HepG2 (cell line): Measurements from ENCODE around the gene SLC4A7. TPM values are rescaled to one million over a fixed set of nuclear protein-coding genes. Genes with fewer than 3 reads are reported as not detected.

Source experiments
- ARNT ChIP-seq: fragments of 450-650 bp; IDR thresholded peaks from 2 replicates; pipeline ENCODE4 v1.6.1; 2017
- CBFB ChIP-seq: sonication (generic); formaldehyde crosslinking; IDR thresholded peaks from 2 replicates; pipeline ENCODE4 v1.4.0; 2020; ENCODE audit warnings: missing genetic modification reagents
- DMAP1 ChIP-seq: IDR thresholded peaks from 2 replicates; pipeline ENCODE4 v1.6.1; 2016
- NFRKB ChIP-seq: fragments of 450-650 bp; IDR thresholded peaks from 2 replicates; pipeline ENCODE4 v1.6.1; 2017
- TRIM24 ChIP-seq: sonication (generic); formaldehyde crosslinking; IDR thresholded peaks from 2 replicates; pipeline ENCODE4 v1.8.0; 2022; ENCODE audit warnings: mild to moderate bottlenecking, missing genetic modification reagents
- polyA plus RNA-seq, 8 experiments: library from polyadenylated mRNA; depleted of rRNA in 3 of 8; stranded (reverse) in 7 of 8; unstranded in 1 of 8; fragments of >200 nt; fragmentation: Illumina TruSeq in 4 of 8; extraction: Trizol in 4 of 8; gene quantifications; 2 replicates each; pipeline versions ENCODE4 v1.2.1 to v1.2.3, GENCODE V29; 2011 to 2016; ENCODE audit warnings: low read depth in 4 of 8, missing spikeins in 1 of 8, mixed read lengths in 1 of 8; ENCODE audit not compliant: insufficient read depth in 1 of 8
- small RNA-seq, 3 experiments: library from RNA; depleted of rRNA; stranded (forward); fragments of <200 nt; gene quantifications; one replicate each; pipeline ENCODE3, GENCODE V24; 2012; ENCODE audit warnings: low read depth in 2 of 3, low replicate concordance in 1 of 3; ENCODE audit not compliant: insufficient read length in 3 of 3, insufficient read depth in 2 of 3
- total RNA-seq, 5 experiments: library from RNA; depleted of rRNA; stranded (reverse); fragments of >200 nt; fragmentation: Illumina TruSeq; extraction: Trizol; gene quantifications; 2 replicates each; pipeline ENCODE4 v1.2.3, GENCODE V29; 2016; ENCODE audit warnings: low read depth in 1 of 5
- TF ChIP-seq, protein P1 (sequence below): sonication (generic); formaldehyde crosslinking; IDR thresholded peaks from 2 replicates; pipeline ENCODE4 v1.4.0; 2020; ENCODE audit warnings: mild to moderate bottlenecking, missing genetic modification reagents
- TF ChIP-seq, protein P2 (sequence below): sonication (generic); formaldehyde crosslinking; IDR thresholded peaks from 2 replicates; pipeline ENCODE4 v1.4.0; 2020; ENCODE audit warnings: missing genetic modification reagents

The SLC4A7 gene
- total and polyA plus RNA-seq, 2 of the 13 experiments (the other 11 are each of a cell fraction or from before 2014, with no cell fraction given), result 16.4 to 43.8 TPM

- TF ChIP-seq, protein P1, sequence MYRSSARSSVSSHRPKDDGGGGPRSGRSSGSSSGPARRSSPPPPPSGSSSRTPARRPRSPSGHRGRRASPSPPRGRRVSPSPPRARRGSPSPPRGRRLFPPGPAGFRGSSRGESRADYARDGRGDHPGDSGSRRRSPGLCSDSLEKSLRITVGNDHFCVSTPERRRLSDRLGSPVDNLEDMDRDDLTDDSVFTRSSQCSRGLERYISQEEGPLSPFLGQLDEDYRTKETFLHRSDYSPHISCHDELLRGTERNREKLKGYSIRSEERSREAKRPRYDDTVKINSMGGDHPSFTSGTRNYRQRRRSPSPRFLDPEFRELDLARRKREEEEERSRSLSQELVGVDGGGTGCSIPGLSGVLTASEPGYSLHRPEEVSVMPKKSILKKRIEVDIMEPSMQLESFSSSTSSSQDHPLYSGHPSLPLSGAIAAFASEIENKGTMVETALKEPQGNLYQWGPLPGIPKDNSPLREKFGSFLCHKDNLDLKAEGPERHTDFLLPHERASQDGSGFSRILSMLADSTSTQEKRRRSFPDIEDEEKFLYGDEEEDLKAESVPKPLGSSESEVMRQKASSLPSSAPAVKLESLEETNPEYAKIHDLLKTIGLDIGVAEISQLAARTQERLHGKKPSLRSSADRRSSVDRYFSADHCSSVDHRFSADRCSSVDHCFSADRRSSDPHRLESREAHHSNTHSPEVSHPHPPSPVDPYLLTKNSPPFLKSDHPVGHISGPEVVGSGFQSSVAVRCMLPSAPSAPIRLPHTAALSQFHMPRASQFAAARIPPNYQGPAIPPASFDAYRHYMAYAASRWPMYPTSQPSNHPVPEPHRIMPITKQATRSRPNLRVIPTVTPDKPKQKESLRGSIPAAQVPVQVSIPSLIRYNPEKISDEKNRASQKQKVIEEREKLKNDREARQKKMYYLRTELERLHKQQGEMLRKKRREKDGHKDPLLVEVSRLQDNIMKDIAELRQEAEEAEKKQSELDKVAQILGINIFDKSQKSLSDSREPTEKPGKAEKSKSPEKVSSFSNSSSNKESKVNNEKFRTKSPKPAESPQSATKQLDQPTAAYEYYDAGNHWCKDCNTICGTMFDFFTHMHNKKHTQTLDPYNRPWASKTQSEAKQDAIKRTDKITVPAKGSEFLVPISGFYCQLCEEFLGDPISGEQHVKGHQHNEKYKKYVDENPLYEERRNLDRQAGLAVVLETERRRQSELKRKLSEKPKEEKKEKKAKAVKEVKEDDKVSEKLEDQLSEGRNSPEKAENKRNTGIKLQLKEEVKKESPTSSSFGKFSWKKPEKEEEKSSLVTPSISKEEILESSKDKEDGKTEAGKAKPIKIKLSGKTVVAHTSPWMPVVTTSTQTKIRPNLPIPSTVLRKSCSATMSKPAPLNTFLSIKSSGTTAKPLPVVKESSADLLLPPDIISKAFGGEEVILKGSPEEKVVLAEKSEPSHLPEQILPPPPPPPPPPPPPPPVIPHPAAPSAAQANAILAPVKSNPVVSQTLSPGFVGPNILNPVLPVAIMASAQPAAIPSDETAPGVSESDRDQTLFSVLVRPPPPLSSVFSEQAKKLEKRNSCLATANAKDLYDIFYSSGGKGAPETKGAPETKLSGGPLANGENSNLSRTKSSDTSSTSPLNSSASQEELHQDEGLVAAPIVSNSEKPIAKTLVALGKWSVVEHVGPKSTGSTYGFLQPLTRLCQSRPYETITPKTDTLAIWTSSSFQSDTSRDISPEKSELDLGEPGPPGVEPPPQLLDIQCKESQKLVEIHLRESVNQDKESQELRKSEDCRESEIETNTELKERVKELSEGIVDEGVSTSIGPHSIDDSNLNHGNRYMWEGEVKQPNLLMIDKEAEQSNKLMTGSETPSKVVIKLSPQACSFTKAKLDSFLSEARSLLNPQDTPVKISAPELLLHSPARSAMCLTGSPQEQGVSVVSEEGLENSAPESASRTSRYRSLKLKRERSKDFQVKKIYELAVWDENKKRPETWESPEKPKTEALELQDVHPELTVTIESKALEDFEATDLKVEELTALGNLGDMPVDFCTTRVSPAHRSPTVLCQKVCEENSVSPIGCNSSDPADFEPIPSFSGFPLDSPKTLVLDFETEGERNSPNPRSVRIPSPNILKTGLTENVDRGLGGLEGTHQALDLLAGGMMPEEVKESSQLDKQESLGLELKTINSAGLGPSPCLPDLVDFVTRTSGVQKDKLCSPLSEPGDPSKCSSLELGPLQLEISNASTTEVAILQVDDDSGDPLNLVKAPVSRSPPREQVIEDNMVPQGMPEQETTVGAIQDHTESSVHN (CRISPR knock-in tag), result no peak
- TF ChIP-seq TRIM24 (CRISPR knock-in tag) (no peak), CBFB (CRISPR knock-in tag) (no peak), DMAP1 (no peak), ARNT (no peak), NFRKB (no peak)
- TF ChIP-seq, protein P2, sequence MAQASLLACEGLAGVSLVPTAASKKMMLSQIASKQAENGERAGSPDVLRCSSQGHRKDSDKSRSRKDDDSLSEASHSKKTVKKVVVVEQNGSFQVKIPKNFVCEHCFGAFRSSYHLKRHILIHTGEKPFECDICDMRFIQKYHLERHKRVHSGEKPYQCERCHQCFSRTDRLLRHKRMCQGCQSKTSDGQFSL, result no peak
Measured at GRCh38 chr3:27323087-27323570, 161.1 kb downstream of the SLC4A7 start (continued).

Small RNA genes lying within 50 kb of the gene (small RNA-seq; reads per million reads assigned to genes)
- gene AC137675.1 (0 reads per million in 3 experiments), gene RNU1-96P (0 reads per million in 3 experiments)

Other genes with a start within 250 kb of the SLC4A7 start
- gene NEK10, start 115.0 kb downstream of the SLC4A7 start, total RNA-seq (2016; rRNA removed; fragmentation: Illumina TruSeq; extraction: Trizol), result 14.2 and 15.0 TPM in 2 replicates
- gene NEK10, start 115.0 kb downstream of the SLC4A7 start, polyA plus RNA-seq (2011; rRNA removed), result 2.3 and 2.8 TPM in 2 replicates
- gene EOMES, start 237.9 kb upstream of the SLC4A7 start, total RNA-seq (2016; rRNA removed; fragmentation: Illumina TruSeq; extraction: Trizol), result 0.11 and 0.28 TPM in 2 replicates
- gene EOMES, start 237.9 kb upstream of the SLC4A7 start, polyA plus RNA-seq (2011; rRNA removed), result 0.10 and 0.12 TPM in 2 replicates